Measurements from ENCODE around the gene GALM. TPM values are rescaled to one million over a fixed set of nuclear protein-coding genes. Genes with fewer than 3 reads are reported as not detected.

Gene GALM
- polyA plus RNA-seq, 1 donor (not counting 4 experiments of a cell fraction or from before 2014, with no cell fraction given) = 1.2 TPM

- H3K4me1 ChIP-seq (ENCODE audit: control insufficient read depth, extremely low read depth, insufficient read depth, low read length) = no peaks in the 10 kb centered on the region
- H2AFZ ChIP-seq (ENCODE audit: control insufficient read depth, low read length) = no peak overlapping the region
- TF ChIP-seq CTCF (optimal IDR thresholded peaks at IDR 0.05 in 1 of 3, IDR thresholded peaks at IDR 0.05 in 1 of 3, conservative IDR thresholded peaks at IDR 0.05 in 1 of 3; ENCODE audit: extremely low read depth in 1 of 3, insufficient read depth in 2 of 3, low read length in 3 of 3) (no peak), EZH2 (IDR thresholded peaks at IDR 0.05; ENCODE audit: low read length) (no peak)
- H3K79me2 ChIP-seq (ENCODE audit: control insufficient read depth, insufficient read depth, low read length) = no peaks in the 10 kb centered on the region
- no peak overlapping the region for H3K4me3 ChIP-seq (ENCODE audit: control insufficient read depth in 2 of 3, extremely low read depth in 1 of 3, insufficient read depth in 2 of 3, low read depth in 1 of 3, low read length in 3 of 3)
- no peaks in the 10 kb centered on the region for H3K36me3 ChIP-seq (ENCODE audit: control insufficient read depth in 2 of 2, extremely low read depth in 1 of 2, insufficient read depth in 2 of 2, low read length in 2 of 2)
- H3K27me3 ChIP-seq (ENCODE audit: control insufficient read depth, extremely low read depth, insufficient read depth, low read length) = no peaks in the 10 kb centered on the region
- no peak for DNase-seq (ENCODE audit: low read depth, low spot score)
- no peak for FAIRE-seq
- no peaks in the 10 kb centered on the region for H3K9me3 ChIP-seq (ENCODE audit: control insufficient read depth, low read depth, low read length)
- no peak overlapping the region for H3K27ac ChIP-seq (ENCODE audit: control insufficient read depth, insufficient read depth, low read length)
- H3K4me2 ChIP-seq (ENCODE audit: control insufficient read depth, extremely low read depth, insufficient read depth, low read depth, low read length) = no peak overlapping the region
- H4K20me1 ChIP-seq (ENCODE audit: control insufficient read depth, extremely low read depth, insufficient read depth, low read length) = no peaks in the 10 kb centered on the region
- H3K9ac ChIP-seq (ENCODE audit: control insufficient read depth, extremely low read depth, insufficient read depth, low read length) = no peak overlapping the region
- no peaks in the 10 kb centered on the region for H3K9me1 ChIP-seq (ENCODE audit: control insufficient read depth, extremely low read depth, insufficient read depth, low read length)
- dilution Hi-C loops (cut with MboI; ENCODE audit: extremely low pct_ligation_motif_present, low sequenced_read_pairs) = no loop called here
Measured at GRCh38 chr2:38648107-38648761, 17.7 kb upstream of the GALM start.

GRCh38 chr2:38649176-38649728, 16.7 kb upstream of the GALM start:
- H3K27ac ChIP-seq (ENCODE audit: control insufficient read depth, insufficient read depth, low read length) = no peak overlapping the region
- H4K20me1 ChIP-seq (ENCODE audit: control insufficient read depth, extremely low read depth, insufficient read depth, low read length) = no peaks in the 10 kb centered on the region
- H3K79me2 ChIP-seq (ENCODE audit: control insufficient read depth, insufficient read depth, low read length) = no peaks in the 10 kb centered on the region
- dilution Hi-C loops (cut with MboI; ENCODE audit: extremely low pct_ligation_motif_present, low sequenced_read_pairs) = no loop called here
- no peaks in the 10 kb centered on the region for H3K9me3 ChIP-seq (ENCODE audit: control insufficient read depth, low read depth, low read length)
- no peaks in the 10 kb centered on the region for H3K9me1 ChIP-seq (ENCODE audit: control insufficient read depth, extremely low read depth, insufficient read depth, low read length)
- H2AFZ ChIP-seq (ENCODE audit: control insufficient read depth, low read length) = no peak overlapping the region
- peaks cover 5% of the 10 kb centered on the region for H3K4me1 ChIP-seq (ENCODE audit: control insufficient read depth, extremely low read depth, insufficient read depth, low read length)
- H3K36me3 ChIP-seq (ENCODE audit: control insufficient read depth in 2 of 2, extremely low read depth in 1 of 2, insufficient read depth in 2 of 2, low read length in 2 of 2) = no peaks in the 10 kb centered on the region
- no peaks in the 10 kb centered on the region for H3K27me3 ChIP-seq (ENCODE audit: control insufficient read depth, extremely low read depth, insufficient read depth, low read length)
- H3K9ac ChIP-seq (ENCODE audit: control insufficient read depth, extremely low read depth, insufficient read depth, low read length) = no peak overlapping the region
- no peak overlapping the region for H3K4me2 ChIP-seq (ENCODE audit: control insufficient read depth, extremely low read depth, insufficient read depth, low read depth, low read length)
- FAIRE-seq = no peak
- no peak for DNase-seq (ENCODE audit: low read depth, low spot score)
- H3K4me3 ChIP-seq (ENCODE audit: control insufficient read depth in 2 of 3, extremely low read depth in 1 of 3, insufficient read depth in 2 of 3, low read depth in 1 of 3, low read length in 3 of 3) = no peak overlapping the region
- TF ChIP-seq EZH2 (IDR thresholded peaks at IDR 0.05; ENCODE audit: low read length) (no peak), CTCF (optimal IDR thresholded peaks at IDR 0.05 in 1 of 3, IDR thresholded peaks at IDR 0.05 in 1 of 3, conservative IDR thresholded peaks at IDR 0.05 in 1 of 3; ENCODE audit: extremely low read depth in 1 of 3, insufficient read depth in 2 of 3, low read length in 3 of 3) (no peak)
